ENCODE data around the gene ILKAP.

The ILKAP gene

GRCh38 chr2:238121511-238122286 lies 81.8 kb downstream of the ILKAP start:
- DNase-seq = no peak

DNA sequence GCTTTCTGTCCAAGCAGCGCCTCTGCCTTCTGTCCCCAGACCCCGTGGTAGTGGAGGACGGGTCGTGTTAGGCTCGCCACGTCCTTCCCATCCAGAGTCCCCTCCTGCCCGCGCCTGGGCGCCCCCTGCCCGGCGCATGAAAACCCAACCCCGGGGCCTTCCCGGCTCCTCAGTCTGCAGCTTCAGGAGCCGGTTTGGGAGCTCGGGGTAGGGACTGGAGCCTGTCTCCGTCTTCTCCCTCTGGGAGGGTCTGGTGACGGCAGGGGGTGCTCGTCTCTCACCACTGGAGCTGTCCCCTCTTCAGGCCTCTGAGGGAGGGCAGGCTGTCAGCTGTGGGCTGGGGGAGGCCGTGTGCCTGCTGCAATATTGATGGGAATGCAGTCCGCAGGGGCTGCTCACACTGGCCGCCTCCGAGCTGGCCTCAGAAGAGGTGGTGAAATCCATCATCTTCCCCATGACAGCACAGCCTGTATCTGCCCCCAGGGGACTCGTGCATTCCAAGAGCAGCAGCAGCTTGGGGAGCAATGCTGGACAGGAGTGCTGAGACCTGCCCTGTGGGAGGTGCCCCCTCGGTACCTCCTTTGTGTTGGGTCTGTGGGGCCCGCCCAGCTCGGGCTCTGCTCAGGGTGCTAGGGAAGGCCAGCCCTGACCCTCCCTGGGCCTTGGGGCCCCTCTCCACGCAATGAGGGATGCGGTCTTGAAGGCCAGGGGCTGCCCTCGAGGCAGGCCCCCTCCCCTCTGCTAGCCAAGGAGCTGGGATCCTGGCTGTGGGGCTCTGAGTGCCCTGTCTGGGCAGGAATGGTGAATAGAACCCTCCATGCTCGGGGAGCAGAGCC lies 82.8 kb downstream of the ILKAP start:
- no peak for DNase-seq

All from inflammatory macrophage (primary cell).